ENCODE data around the gene CDKN1B. TPM values are rescaled to one million over a fixed set of nuclear protein-coding genes. Genes with fewer than 3 reads are reported as not detected.
A peak's percentile ranks its signal among the peaks of the same experiment; 100 is the strongest.

Gene CDKN1B
- total and polyA plus RNA-seq, 2 of the 13 experiments (the other 11 are each of a cell fraction or from before 2014, with no cell fraction given), result 20.1 to 37.2 TPM

GRCh38 chr12:12715128-12715458 lies 2.1 kb upstream of the CDKN1B start (continued):
- TF ChIP-seq NFIC (IDR thresholded peaks at IDR 0.05; ENCODE audit: low read length) (no peak), FIP1L1 (IDR thresholded peaks at IDR 0.05; ENCODE audit: borderline replicate concordance, insufficient read depth, low read depth, low read length) (no peak), CHD2 (IDR thresholded peaks at IDR 0.05; ENCODE audit: low read depth, low read length) (no peak), ZNF10 (CRISPR knock-in tag; IDR thresholded peaks at IDR 0.05; ENCODE audit: borderline replicate concordance, low read depth) (no peak), ZNF713 (CRISPR knock-in tag; IDR thresholded peaks at IDR 0.05) (no peak), JUND (CRISPR knock-in tag; IDR thresholded peaks at IDR 0.05) (no peak), RBM39 (IDR thresholded peaks at IDR 0.05; ENCODE audit: low read depth, low read length, poor library complexity, severe bottlenecking) (no peak), ZNF430 (CRISPR knock-in tag; IDR thresholded peaks at IDR 0.05) (0 out of 2 replicates have a peak, but pooled peaks have one; percentile 34), ZNF788 (CRISPR knock-in tag; IDR thresholded peaks at IDR 0.05; ENCODE audit: borderline replicate concordance) (no peak), ZKSCAN8 (CRISPR knock-in tag; IDR thresholded peaks at IDR 0.05; ENCODE audit: borderline replicate concordance) (no peak), ZNF772 (CRISPR knock-in tag; IDR thresholded peaks at IDR 0.05) (peak; percentile 13; the same call in 1 of the 2 replicates), CCAR2 (optimal IDR thresholded peaks at IDR 0.05; ENCODE audit: low read depth, low read length) (no peak)
- TF ChIP-seq, protein P1, sequence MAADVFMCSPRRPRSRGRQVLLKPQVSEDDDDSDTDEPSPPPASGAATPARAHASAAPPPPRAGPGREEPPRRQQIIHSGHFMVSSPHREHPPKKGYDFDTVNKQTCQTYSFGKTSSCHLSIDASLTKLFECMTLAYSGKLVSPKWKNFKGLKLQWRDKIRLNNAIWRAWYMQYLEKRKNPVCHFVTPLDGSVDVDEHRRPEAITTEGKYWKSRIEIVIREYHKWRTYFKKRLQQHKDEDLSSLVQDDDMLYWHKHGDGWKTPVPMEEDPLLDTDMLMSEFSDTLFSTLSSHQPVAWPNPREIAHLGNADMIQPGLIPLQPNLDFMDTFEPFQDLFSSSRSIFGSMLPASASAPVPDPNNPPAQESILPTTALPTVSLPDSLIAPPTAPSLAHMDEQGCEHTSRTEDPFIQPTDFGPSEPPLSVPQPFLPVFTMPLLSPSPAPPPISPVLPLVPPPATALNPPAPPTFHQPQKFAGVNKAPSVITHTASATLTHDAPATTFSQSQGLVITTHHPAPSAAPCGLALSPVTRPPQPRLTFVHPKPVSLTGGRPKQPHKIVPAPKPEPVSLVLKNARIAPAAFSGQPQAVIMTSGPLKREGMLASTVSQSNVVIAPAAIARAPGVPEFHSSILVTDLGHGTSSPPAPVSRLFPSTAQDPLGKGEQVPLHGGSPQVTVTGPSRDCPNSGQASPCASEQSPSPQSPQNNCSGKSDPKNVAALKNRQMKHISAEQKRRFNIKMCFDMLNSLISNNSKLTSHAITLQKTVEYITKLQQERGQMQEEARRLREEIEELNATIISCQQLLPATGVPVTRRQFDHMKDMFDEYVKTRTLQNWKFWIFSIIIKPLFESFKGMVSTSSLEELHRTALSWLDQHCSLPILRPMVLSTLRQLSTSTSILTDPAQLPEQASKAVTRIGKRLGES (CRISPR knock-in tag; IDR thresholded peaks at IDR 0.05; ENCODE audit: borderline replicate concordance), result no peak
